Measurements from ENCODE around the gene GLI1.
A peak's percentile ranks its signal among the peaks of the same experiment; 100 is the strongest.
"Not testable (repeated sequence)": the region's sequence is repeated elsewhere in the genome, so short reads cannot be mapped to it uniquely, and the experiment has no call there.

Gene GLI1

DNA sequence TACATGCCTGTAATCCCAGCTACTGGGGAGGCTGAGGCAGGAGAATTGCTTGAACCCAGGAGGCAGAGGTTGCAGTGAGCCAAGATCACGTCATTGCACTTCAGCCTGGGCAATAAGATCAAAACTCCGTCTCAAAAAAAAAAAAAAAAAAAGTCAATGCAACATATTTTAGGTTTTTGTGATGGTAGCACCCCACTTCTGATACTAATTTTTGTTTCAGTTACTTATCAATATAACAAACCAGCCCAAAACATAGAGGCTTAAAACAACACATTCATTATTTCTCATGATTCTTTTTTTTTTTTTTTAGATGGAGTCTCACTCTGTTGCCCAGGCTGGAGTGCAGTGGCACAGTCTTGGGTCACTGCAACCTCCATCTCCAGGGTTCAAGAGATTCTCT lies 18.2 kb upstream of the GLI1 start:
- not testable (repeated sequence) for DNase-seq

DNA sequence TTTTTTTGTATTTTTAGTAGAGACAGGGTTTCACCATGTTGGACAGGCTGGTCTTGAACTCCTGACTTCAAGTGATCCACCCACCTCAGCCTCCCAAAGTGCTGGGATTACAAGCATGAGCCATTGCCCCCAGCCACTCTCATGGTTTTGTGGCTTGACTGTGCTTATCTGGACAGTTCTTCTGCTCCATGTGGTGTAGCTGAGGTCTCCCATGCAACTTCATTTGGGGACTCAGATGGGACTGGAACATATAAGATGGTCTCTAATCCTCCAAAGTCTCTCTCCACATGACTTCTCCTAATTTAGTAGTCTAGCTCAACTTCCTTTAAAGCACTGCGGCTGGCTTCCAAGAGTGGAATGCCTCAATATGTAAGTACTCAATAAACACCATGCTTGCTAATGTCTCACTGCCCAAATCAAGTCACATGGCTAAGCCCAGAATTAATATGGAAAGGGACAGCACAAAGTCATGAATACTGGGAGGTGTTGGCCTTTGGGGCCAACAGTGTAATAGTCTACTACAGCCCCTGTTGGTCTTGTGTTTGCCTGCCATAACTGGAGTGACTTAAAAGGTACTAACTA lies 17.6 kb upstream of the GLI1 start:
- DNase-seq, result no peak

DNA sequence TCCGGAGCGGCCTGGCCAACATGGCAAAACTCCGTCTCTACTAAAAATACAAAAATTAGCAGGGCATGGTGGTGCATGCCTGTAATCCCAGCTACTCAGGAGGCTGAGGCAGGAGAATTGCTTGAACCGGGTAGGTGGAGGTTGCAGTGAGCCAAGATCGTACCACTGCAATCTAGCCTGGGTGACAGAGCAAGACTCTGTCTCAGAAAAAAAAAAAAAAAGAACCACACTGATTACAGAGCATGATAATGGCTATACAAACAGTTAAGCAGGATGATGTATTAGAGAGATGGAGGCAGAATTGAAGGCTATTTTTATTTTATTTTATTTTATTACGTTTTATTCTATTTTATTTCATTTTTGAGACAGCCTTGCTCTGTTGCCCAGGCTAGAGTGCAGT lies 15.2 kb upstream of the GLI1 start:
- DNase-seq, result not testable (repeated sequence)

DNA sequence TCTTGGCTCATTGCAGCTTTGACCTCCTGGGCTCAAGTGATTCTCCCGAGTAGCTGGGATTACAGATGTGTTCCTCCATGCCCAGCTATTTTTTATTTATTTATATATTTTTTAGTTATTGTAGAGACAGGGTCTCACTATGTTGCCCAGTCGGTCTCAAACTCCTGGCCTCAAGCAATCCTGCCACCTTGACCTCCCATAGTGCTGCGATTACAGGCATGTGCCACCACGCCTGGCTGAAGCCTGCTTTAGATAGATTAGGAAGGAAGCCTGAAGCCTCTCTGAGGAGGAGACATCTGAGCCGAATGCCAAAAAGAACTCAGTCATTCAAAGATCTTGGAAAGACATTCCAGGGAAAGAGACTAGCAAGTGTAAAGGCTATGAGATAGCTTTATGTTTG lies 14.8 kb upstream of the GLI1 start:
- DNase-seq, result no peak

DNA sequence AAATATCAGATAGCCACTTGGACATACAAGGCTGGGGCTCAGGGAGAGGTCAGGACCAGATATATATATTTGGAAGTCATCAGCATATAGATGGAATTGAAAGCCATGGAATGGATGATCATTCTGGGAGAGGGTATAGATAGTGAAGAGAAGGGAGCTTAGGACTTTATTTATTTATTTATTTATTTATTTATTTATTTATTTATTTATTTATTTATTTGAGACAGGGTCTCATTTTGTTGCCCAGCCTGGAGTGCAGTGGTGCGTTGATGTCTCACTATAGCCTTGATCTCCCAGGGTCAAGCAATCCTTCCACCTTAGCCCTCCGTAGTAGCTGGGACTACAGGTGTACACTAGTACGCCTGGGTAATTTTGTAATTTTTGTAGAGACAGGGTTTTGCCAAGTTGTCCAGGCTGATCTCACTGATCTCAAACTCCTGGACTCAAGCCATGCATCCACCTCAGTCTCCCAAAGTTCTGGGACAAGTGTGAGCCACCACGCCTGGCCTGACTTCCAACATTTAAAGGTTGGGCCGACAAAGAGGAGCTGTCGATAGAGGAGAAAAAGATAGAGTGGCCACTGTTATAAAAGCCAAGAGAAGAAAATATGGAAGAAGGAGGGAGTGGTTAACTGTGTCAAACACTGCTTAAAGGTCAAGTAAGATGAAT lies 13.2 kb upstream of the GLI1 start:
- no peak for DNase-seq

DNA sequence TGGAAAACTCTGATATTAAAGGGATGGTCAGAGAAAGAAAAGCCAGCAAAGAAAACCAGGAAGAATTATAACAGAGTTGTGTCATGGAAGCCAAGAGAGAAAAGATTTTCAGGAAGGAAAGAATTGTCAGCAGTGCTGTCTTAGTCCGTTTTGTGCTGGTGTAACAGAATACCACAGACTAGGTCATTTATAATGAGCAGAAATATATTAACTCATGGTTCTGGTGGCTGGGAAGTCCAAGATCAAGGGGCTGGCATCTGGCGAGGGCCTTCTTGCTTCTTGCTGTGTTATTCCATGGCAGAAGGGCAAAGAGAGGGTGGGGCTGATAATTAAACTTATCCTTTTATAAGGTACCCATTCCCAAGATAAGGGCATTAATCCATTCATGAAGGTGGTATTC lies 10.9 kb upstream of the GLI1 start:
- DNase-seq, result no peak

DNA sequence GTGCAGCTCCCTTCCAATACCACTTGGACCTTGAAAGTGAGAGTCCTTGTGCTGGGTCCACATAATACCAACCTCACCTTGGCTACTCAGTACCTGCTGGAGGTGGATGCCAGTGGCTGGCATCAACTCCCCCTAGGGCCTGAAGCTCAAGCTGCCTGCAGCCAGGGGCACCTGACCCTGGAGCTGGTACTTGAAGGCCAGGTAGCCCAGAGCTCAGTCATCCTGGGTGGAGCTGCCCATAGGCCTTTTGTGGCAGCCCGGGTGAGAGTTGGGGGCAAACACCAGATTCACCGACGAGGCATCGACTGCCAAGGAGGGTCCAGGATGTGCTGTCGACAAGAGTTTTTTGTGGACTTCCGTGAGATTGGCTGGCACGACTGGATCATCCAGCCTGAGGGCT lies 10.2 kb upstream of the GLI1 start:
- DNase-seq, result no peak

DNA sequence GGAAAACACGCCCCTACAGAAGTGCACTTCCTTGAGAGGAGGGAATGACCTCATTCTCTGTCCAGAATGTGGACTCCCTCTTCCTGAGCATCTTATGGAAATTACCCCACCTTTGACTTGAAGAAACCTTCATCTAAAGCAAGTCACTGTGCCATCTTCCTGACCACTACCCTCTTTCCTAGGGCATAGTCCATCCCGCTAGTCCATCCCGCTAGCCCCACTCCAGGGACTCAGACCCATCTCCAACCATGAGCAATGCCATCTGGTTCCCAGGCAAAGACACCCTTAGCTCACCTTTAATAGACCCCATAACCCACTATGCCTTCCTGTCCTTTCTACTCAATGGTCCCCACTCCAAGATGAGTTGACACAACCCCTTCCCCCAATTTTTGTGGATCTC lies 9.5 kb upstream of the GLI1 start:
- DNase-seq, result no peak

DNA sequence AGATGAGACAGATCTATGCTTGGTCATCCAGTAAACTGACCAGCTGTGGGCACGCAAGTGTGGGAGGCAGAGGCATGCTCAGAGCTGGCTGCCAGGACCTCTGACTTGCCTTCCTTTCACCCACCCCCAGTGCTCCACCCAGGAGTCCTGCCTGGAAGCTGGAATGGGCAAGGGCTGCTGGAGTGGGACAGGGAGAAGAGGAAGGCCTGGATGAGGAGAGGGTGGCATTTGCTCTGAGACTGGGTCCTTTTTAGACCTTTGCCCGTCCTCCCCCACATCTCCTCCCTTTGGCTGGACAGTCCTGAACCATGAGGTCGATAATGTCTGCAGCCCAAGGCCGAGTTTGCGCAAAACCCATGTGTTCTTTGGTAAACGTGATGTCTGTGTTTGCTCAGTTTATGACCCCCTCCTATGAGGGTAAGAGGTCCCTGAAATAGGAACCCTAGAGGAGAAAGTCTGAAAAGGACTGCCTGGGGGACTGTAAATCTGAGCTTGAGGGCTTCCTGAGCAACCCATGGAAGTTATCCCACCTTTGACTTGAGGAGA lies 8.3 kb upstream of the GLI1 start:
- no peak for DNase-seq

DNA sequence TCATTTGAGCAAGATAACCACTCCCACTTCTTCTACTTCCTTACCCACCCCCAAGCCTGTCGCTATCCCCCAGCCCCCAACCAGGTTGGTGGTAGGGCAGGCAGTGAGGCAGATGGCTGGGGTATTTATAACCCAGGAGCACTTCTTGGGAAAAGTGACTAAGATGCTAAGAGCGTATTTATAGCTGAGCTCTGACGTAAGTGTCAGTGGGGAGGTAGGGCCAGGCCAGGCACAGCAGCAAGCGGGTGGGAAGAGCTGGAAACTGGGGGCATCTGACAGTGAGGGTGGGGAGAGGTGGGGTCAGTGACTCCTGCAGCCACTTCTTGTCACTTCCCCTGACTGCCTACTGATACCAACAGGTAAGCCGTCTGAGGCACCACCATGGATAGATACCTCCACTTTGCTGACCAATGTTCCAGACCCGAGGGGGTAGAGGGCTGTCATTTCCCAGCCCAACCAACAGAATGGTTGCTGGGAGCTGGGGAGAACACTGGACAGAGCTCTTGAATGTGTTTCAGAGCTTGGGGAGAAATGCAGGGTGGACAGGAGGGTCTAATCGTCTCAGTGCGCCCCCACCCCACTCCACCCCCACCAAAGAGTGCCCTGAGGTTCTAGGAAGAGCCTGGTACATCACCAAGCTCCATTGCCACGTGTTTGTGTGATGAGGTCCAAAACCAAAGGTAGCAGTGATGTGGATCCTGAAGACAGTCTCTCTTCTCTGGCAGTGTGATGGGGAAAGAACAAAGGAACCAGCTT lies 7.2 kb upstream of the GLI1 start:
- peak in 32 of 58 donors; percentile 9 to 70 (median 35) for DNase-seq

DNA sequence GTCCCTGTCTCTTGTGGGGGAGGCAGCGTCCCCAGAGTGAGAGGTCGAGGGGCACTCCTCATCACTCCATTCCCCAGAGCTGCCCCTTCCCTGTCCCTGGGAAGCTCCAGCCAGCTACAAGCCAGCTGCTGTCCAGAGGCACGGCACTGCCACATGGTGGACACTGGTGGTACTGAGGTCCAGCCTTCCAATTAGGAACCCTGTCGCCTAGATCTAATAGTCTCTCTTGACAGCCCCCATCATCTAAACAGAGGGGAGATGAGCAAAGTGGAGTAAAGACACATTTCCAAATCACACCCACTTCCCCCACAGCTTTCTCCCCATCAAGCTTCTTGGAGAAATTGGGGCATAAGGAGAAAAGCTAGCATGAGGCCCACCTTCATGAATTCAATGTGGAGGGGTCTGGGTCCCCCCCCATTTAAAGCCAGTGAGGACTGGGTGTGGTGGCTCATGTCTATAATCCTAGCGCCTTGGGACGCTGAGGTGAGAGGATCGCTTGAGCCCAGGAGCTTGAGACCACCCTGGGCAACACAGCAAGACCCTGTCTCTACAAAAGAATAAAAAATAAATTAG lies 6.6 kb upstream of the GLI1 start:
- peak in 55 of 58 donors; percentile 15 to 85 (median 60) for DNase-seq

DNA sequence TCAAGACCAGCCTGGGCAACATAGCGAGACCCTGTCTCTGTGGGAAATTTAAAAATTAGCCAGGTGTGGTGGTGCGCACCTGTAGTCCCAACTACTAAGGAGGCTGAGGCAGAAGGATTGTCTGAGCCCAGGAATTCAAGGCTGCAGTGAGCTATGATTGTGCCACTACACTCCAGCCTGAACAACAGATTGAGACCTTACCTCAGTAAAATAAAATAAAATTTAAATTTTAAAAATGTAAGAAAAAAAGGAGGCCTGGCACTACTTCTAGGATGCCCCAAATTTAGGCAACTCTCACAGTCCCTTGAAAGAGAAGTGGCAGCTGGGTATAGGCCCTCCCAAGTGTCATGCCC lies 5.4 kb upstream of the GLI1 start:
- DNase-seq, result no peak

DNA sequence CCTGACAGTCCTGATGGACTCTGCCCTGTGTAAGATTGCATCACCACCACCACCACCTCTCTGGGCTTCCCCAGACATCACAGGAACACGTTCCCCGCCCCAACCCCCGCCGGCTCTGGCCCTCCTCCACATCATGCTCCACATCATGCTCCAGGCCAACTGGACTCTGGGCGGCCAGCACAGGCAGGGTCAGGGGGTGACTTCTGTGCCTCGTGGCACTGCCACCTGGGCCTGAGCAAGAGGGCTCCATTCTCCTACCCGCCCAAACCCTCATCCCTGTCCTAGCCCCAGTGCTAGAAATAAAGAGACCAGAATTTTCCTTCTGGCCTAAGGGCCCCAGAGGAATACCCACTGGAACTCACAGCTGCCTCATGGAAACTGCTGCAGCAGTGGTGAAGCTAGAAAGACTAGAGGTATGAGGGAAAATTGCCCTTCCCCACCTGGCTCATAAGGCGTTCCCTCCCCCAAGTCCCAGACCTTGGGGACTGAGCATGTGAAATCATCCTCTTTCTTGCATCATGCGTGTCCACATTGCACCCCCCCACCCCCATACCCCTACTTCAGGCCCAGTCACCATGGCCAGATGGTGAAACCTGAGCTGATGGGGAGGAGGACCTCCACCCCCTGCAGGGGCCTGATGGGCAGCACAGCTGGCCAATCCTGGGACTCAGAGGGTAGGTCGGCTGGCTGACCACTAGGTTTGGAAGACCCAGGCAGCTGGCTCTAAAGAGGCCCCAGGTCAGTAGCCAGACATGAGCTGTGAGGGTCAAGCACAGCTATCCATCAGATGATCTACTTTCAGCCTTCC lies 4.8 kb upstream of the GLI1 start, which contains the start of gene INHBE:
Gene INHBE, plus strand, starts transcription at position 742 of the 808 bp plus-strand sequence. CDS start 230 bp downstream, outside the sequence.
- DNase-seq, result no peak

DNA sequence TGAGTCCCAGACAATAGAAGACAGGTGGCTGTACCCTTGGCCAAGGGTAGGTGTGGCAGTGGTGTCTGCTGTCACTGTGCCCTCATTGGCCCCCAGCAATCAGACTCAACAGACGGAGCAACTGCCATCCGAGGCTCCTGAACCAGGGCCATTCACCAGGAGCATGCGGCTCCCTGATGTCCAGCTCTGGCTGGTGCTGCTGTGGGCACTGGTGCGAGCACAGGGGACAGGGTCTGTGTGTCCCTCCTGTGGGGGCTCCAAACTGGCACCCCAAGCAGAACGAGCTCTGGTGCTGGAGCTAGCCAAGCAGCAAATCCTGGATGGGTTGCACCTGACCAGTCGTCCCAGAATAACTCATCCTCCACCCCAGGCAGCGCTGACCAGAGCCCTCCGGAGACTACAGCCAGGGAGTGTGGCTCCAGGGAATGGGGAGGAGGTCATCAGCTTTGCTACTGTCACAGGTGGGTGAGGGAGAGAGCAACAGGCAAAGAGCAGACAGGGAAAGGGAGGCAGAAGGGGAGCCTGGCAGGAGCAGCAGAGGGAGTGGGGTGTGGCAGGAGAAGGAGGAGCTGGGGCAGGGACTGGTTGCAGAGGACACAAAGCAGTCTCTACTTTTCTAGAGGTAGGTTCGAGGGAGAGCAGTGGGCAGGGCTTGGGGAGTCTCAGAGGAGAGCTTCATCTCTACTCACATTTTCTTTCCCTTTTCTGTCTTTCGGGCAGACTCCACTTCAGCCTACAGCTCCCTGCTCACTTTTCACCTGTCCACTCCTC lies 4.0 kb upstream of the GLI1 start:
- DNase-seq, result no peak

DNA sequence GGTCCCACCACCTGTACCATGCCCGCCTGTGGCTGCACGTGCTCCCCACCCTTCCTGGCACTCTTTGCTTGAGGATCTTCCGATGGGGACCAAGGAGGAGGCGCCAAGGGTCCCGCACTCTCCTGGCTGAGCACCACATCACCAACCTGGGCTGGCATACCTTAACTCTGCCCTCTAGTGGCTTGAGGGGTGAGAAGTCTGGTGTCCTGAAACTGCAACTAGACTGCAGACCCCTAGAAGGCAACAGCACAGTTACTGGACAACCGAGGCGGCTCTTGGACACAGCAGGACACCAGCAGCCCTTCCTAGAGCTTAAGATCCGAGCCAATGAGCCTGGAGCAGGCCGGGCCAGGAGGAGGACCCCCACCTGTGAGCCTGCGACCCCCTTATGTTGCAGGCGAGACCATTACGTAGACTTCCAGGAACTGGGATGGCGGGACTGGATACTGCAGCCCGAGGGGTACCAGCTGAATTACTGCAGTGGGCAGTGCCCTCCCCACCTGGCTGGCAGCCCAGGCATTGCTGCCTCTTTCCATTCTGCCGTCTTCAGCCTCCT lies 3.4 kb upstream of the GLI1 start:
- DNase-seq, result peak in 8 of 58 donors; percentile 6 to 34 (median 16)

DNA sequence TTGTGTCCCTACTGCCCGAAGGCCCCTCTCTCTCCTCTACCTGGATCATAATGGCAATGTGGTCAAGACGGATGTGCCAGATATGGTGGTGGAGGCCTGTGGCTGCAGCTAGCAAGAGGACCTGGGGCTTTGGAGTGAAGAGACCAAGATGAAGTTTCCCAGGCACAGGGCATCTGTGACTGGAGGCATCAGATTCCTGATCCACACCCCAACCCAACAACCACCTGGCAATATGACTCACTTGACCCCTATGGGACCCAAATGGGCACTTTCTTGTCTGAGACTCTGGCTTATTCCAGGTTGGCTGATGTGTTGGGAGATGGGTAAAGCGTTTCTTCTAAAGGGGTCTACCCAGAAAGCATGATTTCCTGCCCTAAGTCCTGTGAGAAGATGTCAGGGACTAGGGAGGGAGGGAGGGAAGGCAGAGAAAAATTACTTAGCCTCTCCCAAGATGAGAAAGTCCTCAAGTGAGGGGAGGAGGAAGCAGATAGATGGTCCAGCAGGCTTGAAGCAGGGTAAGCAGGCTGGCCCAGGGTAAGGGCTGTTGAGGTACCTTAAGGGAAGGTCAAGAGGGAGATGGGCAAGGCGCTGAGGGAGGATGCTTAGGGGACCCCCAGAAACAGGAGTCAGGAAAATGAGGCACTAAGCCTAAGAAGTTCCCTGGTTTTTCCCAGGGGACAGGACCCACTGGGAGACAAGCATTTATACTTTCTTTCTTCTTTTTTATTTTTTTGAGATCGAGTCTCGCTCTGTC lies 2.7 kb upstream of the GLI1 start:
- DNase-seq, result no peak

DNA sequence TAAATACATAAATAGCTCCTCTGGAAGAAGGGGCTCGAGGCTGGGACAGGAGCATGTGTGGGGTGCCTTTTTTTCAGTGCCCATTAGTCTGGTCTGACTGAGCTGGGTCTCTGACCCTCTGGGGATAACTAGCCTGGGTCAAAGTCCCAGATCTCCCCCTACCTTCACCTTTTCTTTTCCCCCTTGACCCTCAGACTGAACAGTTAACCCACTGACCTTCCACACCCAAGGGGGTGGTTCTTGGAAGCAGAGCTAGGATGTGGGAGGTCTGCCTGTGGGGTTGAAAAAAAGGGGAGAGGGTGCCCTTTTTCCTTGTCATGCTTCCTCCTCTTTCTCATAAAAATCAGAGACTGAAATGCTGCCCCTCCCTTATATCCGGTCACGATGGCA lies 925 bp upstream of the GLI1 start:
- no peak for DNase-seq

DNA sequence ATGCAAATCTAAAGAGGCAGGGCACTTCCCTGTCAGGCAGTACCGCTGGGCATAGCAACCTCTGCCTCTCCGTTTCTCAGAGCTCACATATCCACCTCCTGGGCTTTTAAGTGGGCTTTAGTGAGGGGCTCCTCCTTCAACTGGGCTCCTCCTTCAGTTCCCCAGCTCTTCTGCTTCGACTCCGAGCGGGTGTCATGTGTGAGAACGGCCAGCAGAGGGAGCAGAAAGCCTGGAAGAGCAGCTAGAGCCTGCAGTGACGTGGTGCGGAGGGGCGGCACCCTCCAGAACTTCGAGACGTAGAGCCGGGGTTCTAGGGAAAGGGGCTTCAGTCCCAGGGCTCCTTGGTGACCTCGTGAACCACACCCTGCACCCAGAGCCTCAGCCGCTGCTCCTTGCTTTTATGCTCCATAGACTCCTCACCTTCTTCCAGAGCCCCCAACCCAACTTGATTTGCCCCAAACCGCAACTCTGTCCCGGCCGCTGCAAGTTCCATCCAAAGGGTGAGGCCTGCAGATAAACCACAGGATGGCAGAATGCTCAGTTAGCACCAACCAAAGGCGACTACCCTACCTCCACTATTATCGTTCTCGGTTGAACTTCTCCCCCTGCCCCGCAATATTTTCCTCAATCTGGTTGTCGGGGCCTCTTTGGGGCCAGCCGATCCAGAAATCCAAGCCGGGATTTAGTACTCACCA lies 383 bp upstream of the GLI1 start:
- DNase-seq, result peak; percentile 12 to 94 (median 84)

DNA sequence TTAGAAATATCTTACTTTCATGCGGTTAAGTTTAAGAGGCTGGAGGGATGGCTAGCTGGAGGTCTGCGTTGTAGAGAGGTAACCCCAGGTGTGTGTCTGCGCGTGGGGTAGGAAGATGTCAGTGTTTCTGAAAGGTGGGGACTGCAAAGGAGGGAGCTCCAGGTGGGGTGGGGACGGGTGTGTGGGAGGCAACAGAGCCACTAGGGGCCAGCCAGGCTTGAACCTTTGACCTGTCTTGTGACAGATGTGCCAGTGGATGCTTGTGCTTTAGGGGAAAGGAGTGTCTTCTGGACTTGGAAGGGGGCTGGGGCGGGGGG lies 841 bp downstream of the GLI1 start:
- DNase-seq, result no peak

Measured in anterior cingulate cortex (tissue), 58 donors.